ENCODE data around the gene GLIPR1.
"Not testable (repeated sequence)": the region's sequence is repeated elsewhere in the genome, so short reads cannot be mapped to it uniquely, and the experiment has no call there.

GLIPR1 gene

GRCh38 chr12:75522124-75522523 lies 41.6 kb downstream of the GLIPR1 start:
- not testable (repeated sequence) for DNase-seq (ENCODE audit: low read depth)

- DNase-seq (ENCODE audit: low read depth): no peak
These were observed 44.7 kb downstream of the GLIPR1 start for GRCh38 chr12:75525263-75525662.

GRCh38 chr12:75526655-75527511 lies 46.3 kb downstream of the GLIPR1 start:
- no peak for DNase-seq (ENCODE audit: low read depth)

GRCh38 chr12:75528272-75528671 lies 47.7 kb downstream of the GLIPR1 start:
- no peak for DNase-seq (ENCODE audit: low read depth)

GRCh38 chr12:75528692-75529091 lies 48.1 kb downstream of the GLIPR1 start:
- no peak for DNase-seq (ENCODE audit: low read depth)

GRCh38 chr12:75529316-75529715 lies 48.8 kb downstream of the GLIPR1 start:
- DNase-seq (ENCODE audit: low read depth): no peak

- DNase-seq (ENCODE audit: low read depth): no peak
These were observed 49.3 kb downstream of the GLIPR1 start for GRCh38 chr12:75529826-75530225.

GRCh38 chr12:75533239-75533638 lies 52.7 kb downstream of the GLIPR1 start:
- no peak for DNase-seq (ENCODE audit: low read depth)

- no peak for DNase-seq (ENCODE audit: low read depth)
These were observed 59.3 kb downstream of the GLIPR1 start for GRCh38 chr12:75539889-75540288.

- DNase-seq (ENCODE audit: low read depth): no peak
These were observed 62.4 kb downstream of the GLIPR1 start for GRCh38 chr12:75542942-75543341.

- no peak for DNase-seq (ENCODE audit: low read depth)
These were observed 63.0 kb downstream of the GLIPR1 start for GRCh38 chr12:75543529-75543928.

- no peak for DNase-seq (ENCODE audit: low read depth)
These were observed 65.1 kb downstream of the GLIPR1 start for GRCh38 chr12:75545636-75546035.

- no peak for DNase-seq (ENCODE audit: low read depth)
These were observed 68.3 kb downstream of the GLIPR1 start for GRCh38 chr12:75548879-75549278.

- DNase-seq (ENCODE audit: low read depth): no peak
These were observed 69.4 kb downstream of the GLIPR1 start for GRCh38 chr12:75549989-75550388.

GRCh38 chr12:75550401-75551240 lies 70.1 kb downstream of the GLIPR1 start:
- DNase-seq (ENCODE audit: low read depth): no peak

- no peak for DNase-seq (ENCODE audit: low read depth)
These were observed 70.9 kb downstream of the GLIPR1 start for GRCh38 chr12:75551477-75551876.

GRCh38 chr12:75553398-75553797 lies 72.8 kb downstream of the GLIPR1 start:
- no peak for DNase-seq (ENCODE audit: low read depth)
